Mesothelial cell of epicardium (in vitro differentiated cells): Measurements from ENCODE around the gene PCK1. TPM values are rescaled to one million over a fixed set of nuclear protein-coding genes. Genes with fewer than 3 reads are reported as not detected.

Experiments used
- DNase-seq, 2 experiments: peaks; one replicate each; pipeline ENCODE4 v3.0.0; 2021; ENCODE audit warnings: low spot score in 2 of 2; ENCODE audit not compliant: unreplicated experiment in 2 of 2
- H3K27ac Mint-ChIP-seq: 2 replicates; pipeline ENCODE4 v1.8.0; 2021; ENCODE audit warnings: mixed read lengths
- H3K27me3 Mint-ChIP-seq: 2 replicates; pipeline ENCODE4 v1.8.0; 2021; ENCODE audit warnings: low read depth, mixed read lengths
- H3K36me3 Mint-ChIP-seq: 2 replicates; pipeline ENCODE4 v1.8.0; 2021; ENCODE audit warnings: mixed read lengths
- H3K4me1 Mint-ChIP-seq: 2 replicates; pipeline ENCODE4 v1.8.0; 2021; ENCODE audit warnings: mixed read lengths
- H3K4me3 Mint-ChIP-seq: 2 replicates; pipeline ENCODE4 v1.8.0; 2021; ENCODE audit warnings: mild to moderate bottlenecking, moderate library complexity, mixed read lengths
- H3K9me3 Mint-ChIP-seq: 2 replicates; pipeline ENCODE4 v1.8.0; 2021; ENCODE audit warnings: mixed read lengths
- total RNA-seq: library from RNA; stranded (reverse); gene quantifications from 3 replicates; pipeline ENCODE4 v1.2.1, GENCODE V29; 2021
- TF ChIP-seq, protein P1 (sequence below): fragments of 200-600 bp; sonication (generic); IDR thresholded peaks from one replicate; pipeline ENCODE4 v1.5.0; 2021; ENCODE audit warnings: antibody characterized with exemption; ENCODE audit not compliant: unreplicated experiment

PCK1 gene
- total RNA-seq, 1 donor from 2014 or later, result not detected

DNA sequence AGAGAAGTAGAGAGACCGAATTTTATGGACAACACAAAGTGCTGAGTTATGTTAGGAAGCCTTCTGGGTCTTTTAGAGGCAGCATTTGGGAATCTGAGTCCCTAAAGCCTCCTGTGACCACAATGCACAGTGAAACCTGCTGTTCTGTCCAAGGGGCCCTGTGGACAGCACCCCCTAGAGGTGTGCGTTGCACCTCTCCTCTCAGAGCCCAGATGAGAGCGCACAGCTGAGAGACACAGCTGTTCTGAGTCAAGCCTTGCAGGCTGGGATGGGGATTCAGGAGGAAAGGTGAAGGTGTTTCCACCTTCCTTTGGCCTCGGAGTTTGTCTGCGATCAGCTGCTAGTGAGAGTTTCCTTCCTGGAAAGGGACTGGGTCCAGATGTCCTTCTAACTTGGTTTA, 13.0 kb downstream of the PCK1 start:
- no peak overlapping the region for H3K27ac Mint-ChIP-seq
- TF ChIP-seq, protein P1, sequence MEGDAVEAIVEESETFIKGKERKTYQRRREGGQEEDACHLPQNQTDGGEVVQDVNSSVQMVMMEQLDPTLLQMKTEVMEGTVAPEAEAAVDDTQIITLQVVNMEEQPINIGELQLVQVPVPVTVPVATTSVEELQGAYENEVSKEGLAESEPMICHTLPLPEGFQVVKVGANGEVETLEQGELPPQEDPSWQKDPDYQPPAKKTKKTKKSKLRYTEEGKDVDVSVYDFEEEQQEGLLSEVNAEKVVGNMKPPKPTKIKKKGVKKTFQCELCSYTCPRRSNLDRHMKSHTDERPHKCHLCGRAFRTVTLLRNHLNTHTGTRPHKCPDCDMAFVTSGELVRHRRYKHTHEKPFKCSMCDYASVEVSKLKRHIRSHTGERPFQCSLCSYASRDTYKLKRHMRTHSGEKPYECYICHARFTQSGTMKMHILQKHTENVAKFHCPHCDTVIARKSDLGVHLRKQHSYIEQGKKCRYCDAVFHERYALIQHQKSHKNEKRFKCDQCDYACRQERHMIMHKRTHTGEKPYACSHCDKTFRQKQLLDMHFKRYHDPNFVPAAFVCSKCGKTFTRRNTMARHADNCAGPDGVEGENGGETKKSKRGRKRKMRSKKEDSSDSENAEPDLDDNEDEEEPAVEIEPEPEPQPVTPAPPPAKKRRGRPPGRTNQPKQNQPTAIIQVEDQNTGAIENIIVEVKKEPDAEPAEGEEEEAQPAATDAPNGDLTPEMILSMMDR, result peak; percentile 21
- no peak overlapping the region for H3K4me3 Mint-ChIP-seq
- H3K4me1 Mint-ChIP-seq, result peaks cover 18% of the 10 kb centered on the region
- peaks cover 23% of the 10 kb centered on the region for H3K27me3 Mint-ChIP-seq
- no peaks in the 10 kb centered on the region for H3K9me3 Mint-ChIP-seq
- no peak for DNase-seq
- no peaks in the 10 kb centered on the region for H3K36me3 Mint-ChIP-seq

DNA sequence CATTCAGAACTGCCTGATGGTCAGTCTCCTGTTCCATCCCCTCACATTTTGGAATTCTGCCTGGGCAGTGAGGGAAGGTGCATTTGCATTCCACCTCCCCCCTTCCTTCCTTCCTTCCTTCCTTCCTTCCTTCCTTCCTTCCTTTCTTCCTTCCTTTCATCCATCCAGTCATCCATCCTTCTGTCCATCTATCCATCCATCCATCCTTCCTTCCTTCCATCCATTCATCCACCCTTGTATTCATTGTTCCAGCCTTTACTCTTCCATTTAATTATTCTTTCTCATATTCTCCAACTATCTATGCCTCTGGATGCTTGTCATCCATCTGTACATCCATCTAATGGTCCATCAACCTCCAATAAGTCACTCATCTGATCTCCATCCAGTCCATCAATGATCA, 14.0 kb downstream of the PCK1 start:
- no peak for DNase-seq
- Mint-ChIP-seq H3K27ac (no peak overlapping the region), H3K27me3 (peaks cover 19% of the 10 kb centered on the region), H3K9me3 (no peaks in the 10 kb centered on the region), H3K4me3 (no peak overlapping the region), H3K4me1 (peaks cover 24% of the 10 kb centered on the region), H3K36me3 (no peaks in the 10 kb centered on the region)
- TF ChIP-seq, protein P1, result no peak

DNA sequence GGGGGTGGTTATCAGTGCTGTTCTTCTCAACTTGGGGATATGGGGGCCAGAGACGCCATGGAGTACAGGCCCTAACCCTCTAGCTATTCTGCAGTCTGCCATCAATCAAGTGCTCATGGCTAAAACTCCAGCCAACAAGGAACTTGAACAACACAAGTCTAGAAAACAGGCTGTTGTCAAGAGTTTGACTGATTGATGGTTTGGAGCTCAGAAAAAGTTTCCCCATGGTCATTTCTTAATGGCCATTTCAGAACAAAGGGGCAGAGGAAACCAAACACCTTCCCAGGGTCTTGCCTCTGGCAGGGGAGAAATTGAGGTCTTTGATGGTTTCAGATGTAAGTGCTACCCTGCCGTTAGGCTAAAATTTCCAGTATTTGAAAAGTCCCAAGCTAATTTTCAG, 15.1 kb downstream of the PCK1 start:
- TF ChIP-seq, protein P1, result no peak
- Mint-ChIP-seq H3K27me3 (peaks cover 17% of the 10 kb centered on the region), H3K36me3 (no peaks in the 10 kb centered on the region), H3K27ac (no peak overlapping the region), H3K4me3 (no peak overlapping the region), H3K4me1 (peaks cover 28% of the 10 kb centered on the region), H3K9me3 (no peaks in the 10 kb centered on the region)
- no peak for DNase-seq

DNA sequence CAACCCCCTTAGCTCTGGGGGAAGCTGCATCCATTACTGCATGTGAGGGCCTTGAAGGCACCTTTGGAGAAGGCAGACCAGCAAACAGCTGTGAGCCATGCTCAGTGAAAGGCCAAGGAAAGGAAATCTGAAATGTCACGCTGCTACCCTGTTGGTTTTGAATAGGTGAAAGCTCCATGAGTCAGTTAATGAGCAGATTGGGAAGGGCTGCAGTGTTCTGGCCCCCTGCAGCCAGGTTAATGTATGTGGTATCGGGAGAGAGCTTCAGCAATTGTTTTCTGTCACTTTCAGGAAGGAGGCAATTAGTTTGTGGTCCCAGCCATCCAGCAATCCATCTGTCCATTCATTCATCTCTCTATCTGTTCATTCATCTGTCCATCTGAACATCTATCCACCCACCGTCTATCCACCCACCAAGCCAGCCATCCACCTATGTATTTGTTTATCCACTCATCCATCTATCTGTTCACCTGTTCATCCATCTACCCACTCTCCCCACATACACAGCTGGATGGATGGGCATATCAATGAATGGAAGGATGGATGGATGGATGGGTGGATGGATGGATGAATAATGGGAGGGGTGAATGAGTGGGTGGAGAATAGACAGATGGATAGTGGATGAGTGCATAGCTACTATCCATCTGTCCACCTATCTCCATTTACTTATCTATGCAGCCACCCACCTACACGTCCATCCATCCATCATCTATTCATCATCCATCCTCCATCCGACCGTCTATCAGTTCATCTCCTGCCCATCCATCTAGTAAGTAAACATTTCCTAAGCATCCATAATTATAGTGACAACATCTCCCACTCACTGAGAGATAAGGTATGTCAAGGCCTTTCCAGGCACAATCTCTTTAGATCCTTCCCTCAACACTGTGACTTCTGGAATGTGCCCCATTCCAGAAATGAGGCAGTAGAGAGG, 16.0 kb downstream of the PCK1 start:
- H3K4me3 Mint-ChIP-seq, result no peak overlapping the region
- H3K9me3 Mint-ChIP-seq, result no peaks in the 10 kb centered on the region
- H3K27ac Mint-ChIP-seq, result no peak overlapping the region
- no peaks in the 10 kb centered on the region for H3K36me3 Mint-ChIP-seq
- peaks cover 35% of the 10 kb centered on the region for H3K4me1 Mint-ChIP-seq
- no peak for DNase-seq
- H3K27me3 Mint-ChIP-seq, result peaks cover 23% of the 10 kb centered on the region
- TF ChIP-seq, protein P1, result no peak

DNA sequence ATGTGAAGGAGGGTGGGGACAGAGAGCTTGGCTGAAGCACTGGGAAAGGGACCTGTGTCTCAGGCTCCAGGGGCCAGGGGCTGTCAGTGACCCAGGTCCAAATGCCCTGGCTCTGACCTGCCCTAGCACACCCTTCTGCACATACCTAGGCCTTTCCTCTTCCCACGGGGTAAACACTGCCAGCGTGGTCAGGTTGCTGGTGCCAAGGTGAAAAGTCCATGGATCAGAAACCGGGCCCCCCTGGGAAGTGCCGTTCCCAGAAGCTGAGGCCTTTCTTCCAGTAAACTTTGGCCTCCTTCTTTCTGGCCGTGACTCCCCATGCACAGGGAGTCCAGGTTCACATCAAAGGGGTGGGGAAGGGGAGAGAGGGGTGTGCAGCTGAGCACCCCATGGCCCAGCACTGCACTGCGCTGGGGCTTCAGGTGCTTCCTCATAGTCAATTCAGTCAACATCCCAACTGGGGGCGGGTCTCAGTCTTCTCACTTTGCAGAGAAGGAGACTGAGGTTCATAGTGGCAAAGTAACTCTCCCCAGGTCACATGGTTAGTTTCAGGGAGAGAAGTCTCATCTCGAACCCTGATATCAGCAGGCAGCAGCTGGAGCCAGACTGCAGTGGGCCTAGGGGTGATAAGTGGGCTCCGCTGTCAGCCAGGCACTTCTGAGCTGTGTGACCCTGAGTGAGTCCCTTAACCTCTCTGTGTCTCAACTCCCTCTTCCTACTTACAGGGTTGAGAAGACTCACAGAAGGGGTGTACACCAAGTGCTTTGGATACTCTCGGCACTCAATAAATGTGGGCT, 17.0 kb downstream of the PCK1 start:
- Mint-ChIP-seq H3K4me3 (no peak overlapping the region), H3K36me3 (no peaks in the 10 kb centered on the region), H3K27me3 (peaks cover 32% of the 10 kb centered on the region), H3K9me3 (no peaks in the 10 kb centered on the region), H3K4me1 (peaks cover 43% of the 10 kb centered on the region), H3K27ac (no peak overlapping the region)
- DNase-seq, result no peak
- TF ChIP-seq, protein P1, result no peak
